ENCODE measurements around the gene NUDC.
A peak's percentile ranks its signal among the peaks of the same experiment; 100 is the strongest.
"Not testable (repeated sequence)": the region's sequence is repeated elsewhere in the genome, so short reads cannot be mapped to it uniquely, and the experiment has no call there.

NUDC gene

DNA sequence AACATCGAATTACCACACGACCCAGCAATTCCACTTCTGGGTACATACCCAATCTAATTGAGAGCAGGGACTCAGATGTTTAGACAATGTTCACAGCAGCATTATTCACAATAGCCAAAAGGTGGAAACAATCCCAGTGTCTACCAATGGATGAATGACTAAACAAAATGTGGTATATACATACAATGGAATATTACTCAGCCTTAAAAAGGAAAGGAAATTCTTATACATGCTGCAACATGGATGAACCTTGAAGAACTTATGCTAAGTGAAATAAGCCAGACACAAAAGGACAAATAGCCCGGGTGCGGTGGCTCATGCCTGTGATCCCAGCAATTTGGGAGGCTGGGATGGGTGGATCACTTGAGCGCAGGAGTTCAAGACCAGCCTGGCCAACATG, 31.8 kb downstream of the NUDC start:
- no peak for DNase-seq

DNA sequence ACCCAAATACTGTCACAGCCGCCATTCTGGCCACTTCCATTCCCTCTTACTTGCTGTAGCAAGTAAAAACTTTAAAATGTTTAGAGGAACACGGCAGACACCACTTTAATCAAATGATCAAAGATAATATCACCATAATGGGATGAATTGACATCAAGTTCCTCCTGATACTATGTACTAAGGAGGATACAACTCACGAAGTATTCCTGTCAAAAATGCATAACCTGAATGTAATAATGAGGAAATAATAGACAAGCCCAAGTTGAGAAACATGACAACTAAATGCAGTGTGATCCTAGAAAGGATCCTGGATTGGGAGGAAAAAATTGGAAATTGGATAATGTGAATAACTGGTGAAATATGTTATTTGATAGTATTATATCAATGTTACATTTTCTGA, 34.8 kb downstream of the NUDC start:
- DNase-seq: no peak

DNA sequence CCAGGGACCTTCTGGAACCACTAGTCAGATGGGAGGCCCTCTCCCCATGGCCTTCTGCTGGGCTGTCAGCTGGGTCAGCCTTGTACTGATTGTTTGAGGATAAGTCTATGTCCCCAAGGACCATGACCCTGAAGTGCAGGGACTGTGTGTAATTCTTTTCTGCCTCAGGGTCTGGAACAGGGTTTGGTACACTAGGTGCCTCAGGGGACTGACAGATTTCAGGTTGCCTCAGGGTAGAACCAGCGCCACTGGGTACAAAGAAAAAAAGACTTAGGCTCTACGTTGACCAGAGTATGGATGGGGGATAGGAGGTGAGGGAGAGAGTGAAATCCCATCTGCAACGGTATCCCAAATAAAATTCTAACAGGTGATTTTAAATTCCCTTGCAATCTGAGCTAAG, 35.8 kb downstream of the NUDC start:
- no peak for DNase-seq

DNA sequence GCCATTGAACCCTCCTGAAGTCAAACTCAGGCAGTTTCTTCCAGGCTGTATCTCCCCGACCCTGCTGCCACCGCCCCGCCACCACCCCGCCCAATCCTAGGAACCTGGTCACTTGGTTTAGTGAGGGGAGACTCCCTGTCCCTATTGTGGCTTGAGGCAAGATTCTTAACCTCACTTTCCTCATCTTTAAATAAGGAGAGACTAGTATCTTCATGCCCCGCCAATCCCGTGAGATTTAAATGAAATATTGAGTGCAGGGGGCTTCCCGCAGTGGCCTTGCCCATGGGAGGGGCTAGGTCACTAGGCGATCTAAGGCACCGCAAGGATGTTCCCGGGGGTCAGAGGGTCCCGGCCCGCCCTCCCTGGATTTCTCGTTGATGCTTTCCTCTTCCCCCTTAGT, 37.7 kb downstream of the NUDC start:
- no peak for DNase-seq

DNA sequence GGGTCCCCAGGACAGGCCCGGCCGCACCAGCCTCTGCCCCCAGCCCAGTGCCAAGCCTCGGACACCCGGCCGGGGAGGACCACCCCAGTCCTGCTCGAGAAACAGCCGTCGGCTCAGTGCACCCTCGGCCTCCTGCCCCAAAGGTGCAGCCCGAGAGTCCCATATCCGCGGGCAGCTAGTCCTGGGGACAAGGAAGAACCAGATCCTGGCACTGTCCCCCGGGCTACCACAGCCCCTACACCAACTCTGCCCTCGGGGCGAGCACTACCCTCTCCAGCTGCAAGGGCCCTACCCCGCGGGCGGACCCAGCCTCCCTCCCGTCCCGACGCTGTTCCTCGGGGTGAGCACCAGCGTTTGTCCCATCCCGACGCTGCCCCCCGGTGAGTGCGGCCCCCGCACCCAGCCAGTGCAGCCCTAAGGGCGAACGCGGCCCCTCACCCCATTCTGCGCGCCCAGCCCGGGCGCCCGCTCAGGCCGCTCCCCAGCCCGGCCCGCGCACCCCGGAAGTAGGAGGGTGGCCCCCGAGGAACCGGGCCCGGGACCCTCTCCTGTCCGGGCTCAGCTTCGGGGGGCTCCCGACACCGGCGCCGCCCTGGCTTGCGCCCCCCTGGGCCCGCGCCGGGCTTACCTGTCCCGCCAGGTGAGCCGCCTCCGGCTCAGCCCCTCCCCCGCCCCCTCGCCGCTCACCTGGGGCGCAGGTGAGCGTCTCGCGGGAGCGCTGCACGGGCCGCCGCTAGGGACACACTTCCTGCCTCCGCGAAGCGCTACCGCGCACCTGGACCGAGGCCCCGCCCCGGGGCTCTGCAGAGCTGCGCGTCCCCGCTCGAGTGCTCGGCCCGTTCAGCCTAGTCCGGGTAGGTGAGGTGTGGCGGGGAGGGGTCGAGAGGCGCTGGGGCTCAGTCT, 38.4 kb downstream of the NUDC start, which contains the start of gene KDF1:
KDF1 (minus strand) TSS at position 747 of the 903 bp plus-strand sequence. CDS start 8,088 bp downstream, outside the sequence.
- peak; percentile 64 for DNase-seq

GRCh38 chr1:26960625-26960966, 39.1 kb downstream of the NUDC start:
- no peak for DNase-seq

GRCh38 chr1:26961826-26962225, 40.3 kb downstream of the NUDC start:
- no peak for DNase-seq

GRCh38 chr1:26965213-26965612, 43.7 kb downstream of the NUDC start:
- DNase-seq: no peak

- no peak for DNase-seq
These were observed 44.1 kb downstream of the NUDC start for GRCh38 chr1:26965628-26966027.

DNA sequence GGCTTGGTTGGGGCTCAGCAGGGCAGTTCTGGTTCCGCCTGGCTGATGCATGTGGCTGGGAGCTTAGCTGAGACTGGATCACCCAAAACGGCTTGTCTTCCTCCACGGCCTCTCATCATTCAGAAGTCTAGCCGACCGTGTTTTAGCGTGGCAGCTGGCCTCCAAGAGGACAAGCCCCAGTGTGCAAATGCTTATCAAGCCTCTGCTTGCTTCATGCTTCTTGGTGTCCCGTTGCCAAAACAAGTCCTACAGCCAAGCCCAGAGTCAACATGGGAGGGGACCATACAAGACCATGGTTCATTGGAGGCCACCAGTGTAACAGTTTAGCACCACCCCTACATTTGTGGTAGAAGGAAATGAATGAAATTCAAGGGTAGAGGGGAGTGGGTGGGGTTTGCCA, 49.3 kb downstream of the NUDC start:
- no peak for DNase-seq

DNA sequence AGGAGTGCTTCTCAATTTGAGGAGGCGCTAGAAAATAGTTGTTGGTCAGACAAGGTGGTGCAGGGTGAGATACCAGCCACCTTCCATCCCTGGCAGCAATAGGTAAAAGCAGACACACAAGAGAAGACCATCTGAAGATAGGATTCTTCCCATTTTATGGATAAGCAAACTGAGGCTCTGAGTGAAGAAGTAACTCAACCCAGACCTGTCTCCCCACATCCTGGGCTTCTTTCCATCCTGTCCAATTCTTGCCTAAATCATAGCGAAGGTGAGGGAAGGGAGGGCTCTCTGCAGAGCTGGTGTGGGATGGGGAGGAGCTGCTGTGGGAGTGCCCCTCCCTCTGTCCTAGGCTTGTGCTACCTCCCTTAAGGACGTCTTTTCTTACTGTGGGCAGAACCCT, 50.0 kb downstream of the NUDC start:
- DNase-seq: no peak

- DNase-seq: no peak
These were observed 50.8 kb downstream of the NUDC start for GRCh38 chr1:26972390-26972789.

DNA sequence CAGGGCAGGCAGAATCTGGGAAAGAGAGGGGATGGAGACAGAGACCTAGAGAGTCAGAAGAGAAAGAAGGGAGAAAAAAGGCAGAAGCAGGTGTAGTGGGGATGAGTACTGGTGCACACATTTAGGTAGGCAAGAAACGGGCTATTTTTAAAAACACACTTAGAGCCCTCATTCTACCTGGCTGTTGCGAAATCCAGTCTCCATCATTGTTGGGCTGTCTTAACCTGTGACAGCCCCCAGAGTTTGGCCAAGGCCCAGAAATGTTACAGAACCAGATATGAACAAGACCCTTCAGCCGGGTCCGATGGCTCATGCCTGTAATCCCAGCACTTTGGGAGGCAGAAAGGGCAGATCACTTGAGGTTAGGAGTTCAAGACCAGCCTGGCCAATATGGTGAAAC, 51.3 kb downstream of the NUDC start:
- no peak for DNase-seq

DNA sequence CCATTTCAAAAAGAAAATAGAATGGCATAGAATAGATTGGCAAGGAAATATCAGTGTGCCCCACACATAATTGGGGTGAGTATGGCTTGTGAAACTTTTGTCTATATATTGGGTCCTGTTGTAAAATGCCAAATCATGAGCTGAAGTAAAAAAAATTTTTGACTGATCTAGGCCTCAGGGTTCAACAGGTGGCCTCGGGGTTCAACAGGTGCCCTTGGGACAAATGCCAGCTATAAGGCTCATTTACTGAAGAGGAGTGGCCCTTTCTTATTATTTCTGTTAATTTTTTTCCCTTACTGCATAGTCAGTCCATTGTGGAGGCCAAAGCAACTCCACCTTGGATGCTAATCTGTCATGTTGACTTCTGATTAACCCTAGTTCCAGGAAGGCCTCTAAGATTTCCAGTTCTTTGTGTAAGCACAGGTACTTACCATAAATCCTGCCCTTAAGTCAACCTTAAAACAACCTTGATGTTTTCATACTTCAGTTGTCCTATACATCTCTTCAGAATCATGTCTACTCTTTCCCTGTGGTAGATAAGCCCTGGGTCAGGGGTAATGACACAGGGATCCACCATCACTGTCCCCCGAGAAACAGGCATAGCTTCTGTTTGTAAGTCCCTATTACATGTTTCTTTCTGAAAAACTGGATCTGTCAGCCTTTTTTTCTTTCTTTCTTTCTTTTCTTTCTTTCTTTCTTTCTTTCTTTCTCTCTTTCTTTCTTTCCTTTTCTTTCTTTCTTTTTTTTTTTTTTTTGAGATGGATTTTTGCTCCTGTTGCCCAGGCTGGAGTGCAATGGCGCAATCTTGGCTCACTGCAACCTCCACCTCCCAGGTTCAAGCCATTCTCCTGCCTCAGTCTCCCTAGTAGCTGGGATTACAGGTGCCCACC, 55.3 kb downstream of the NUDC start:
- DNase-seq: no peak

GRCh38 chr1:26978901-26979300, 57.4 kb downstream of the NUDC start:
- DNase-seq: no peak

GRCh38 chr1:26981146-26981846, 59.8 kb downstream of the NUDC start:
- no peak for DNase-seq

DNA sequence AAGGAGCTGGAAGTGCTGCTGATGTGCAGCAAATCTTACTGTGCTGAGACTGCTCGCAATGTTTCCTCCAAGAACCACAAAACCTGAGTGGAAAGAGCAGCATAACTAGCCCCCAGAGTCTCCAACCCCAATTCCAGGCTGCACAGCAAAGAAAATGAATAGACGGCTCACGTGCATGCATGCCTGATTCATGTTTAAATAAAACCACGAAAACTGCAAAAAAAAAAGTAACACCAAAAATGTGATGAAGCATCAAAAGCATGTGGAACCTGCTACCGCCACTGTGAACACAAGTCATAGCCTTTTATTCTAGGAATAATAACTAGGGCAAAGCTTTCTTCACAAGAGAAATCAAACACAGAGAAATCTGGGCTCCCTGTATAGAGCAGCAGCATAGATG, 62.3 kb downstream of the NUDC start:
- DNase-seq: no peak

GRCh38 chr1:26984291-26984690, 62.7 kb downstream of the NUDC start:
- DNase-seq: no peak

DNA sequence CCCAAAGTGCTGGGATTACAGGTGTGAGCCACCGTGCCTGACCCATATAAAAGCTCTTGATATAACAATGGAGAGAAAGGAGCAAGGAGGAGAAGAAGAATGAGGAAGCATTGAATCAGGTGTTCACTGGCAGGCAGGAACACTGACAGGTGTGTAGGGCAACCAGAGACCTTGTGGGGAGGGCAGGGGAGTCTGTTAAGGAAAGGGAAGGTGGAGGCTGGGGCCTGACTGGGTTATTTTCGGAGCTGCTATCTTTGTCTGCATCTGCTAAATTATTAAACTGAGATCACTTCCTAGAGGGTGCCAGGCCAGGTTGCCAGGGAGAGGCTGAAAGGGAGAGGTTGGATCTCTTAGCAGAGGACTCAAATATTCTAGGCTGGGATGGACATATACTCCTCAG, 65.1 kb downstream of the NUDC start:
- DNase-seq: no peak

- DNase-seq: not testable (repeated sequence)
These were observed 68.0 kb downstream of the NUDC start for GRCh38 chr1:26989403-26990109.

DNA sequence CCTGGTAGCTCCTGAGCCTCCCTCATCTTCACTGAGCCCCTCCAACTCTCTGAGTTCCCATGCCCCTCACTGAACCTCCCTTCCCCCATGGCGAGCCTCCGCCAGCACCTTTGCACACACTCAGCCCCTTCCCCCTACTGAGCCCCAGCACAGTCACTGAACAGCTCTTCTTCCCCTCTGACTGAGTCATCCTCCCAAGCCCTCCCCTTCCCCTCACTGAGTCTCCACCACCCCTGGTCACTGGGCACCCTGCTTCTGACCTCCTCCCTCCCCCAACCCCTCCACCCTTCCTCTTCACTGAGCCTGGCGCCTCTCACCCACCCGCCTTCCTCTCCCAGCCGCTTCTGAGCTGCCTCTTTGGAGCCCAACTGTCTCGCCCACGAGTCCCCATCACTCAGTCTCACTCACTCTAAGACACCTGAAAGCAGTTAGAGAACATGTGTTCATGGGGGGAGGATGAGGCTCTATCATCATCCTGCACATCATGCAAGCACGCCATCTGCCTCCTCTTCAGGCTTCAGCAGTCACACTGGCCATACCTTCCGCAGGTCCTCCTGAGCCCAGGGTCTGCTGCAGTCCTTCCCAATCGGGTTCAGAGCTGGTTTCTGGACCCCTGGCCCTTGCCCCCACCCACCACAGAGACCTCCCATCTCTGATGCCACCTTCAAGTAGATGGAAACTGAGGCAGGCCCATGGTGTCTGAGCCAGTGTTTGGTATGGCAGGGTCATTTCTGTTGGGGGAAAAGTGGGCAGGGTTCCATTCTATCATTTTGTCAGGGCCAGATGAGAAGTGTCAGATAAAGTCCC, 70.0 kb downstream of the NUDC start:
- peak; percentile 39 for DNase-seq

Data from CD4-positive, alpha-beta T cell treated with Interferon gamma for 1 hour (primary cell).